Astrocyte (in vitro differentiated cells and primary cell): Measurements from ENCODE around the gene KCNQ1.

Experiments used
- CTCF ChIP-seq: IDR thresholded peaks from 2 replicates; pipeline ENCODE4 v1.5.1; 2011; ENCODE audit warnings: low read depth, mild to moderate bottlenecking, inconsistent platforms, low read length, moderate library complexity; ENCODE audit not compliant: insufficient read depth
- EZH2 ChIP-seq: IDR thresholded peaks from 2 replicates; pipeline ENCODE4 v1.6.1; 2012; ENCODE audit warnings: mild to moderate bottlenecking, low read length, inconsistent platforms; ENCODE audit not compliant: insufficient read depth

- TF ChIP-seq CTCF (no peak), EZH2 (no peak)
These were observed 118.6 kb downstream of the KCNQ1 start for GRCh38 chr11:2563213-2564007.
